Measurements from ENCODE around the gene TEKT4. TPM values are rescaled to one million over a fixed set of nuclear protein-coding genes. Genes with fewer than 3 reads are reported as not detected.
"Not testable (repeated sequence)": the region's sequence is repeated elsewhere in the genome, so short reads cannot be mapped to it uniquely, and the experiment has no call there.

TEKT4 gene
- not detected for total RNA-seq

- Mint-ChIP-seq H3K36me3 (ENCODE audit: low read depth) (no peaks in the 10 kb centered on the region), H3K4me3 (no peak within 1 kb of the TSS), H3K27ac (no peak within 1 kb of the TSS), H3K9me3 (ENCODE audit: insufficient read depth) (no peaks in the 10 kb centered on the region), H3K27me3 (ENCODE audit: low read depth) (peaks cover 7% of the 10 kb centered on the region), H3K4me1 (ENCODE audit: low read depth) (no peaks in the 10 kb centered on the region)
- ATAC-seq, result no peak
- ChIA-PET POLR2A (no interaction called here), CTCF (no interaction called here)
- no peak for DNase-seq
Measured at GRCh38 chr2:94871226-94872087, at the start of gene TEKT4. TEKT4 (plus strand) TSS chr2:94871430; CDS start chr2:94871580, 150 bp downstream.

- H3K9me3 Mint-ChIP-seq (ENCODE audit: insufficient read depth); H3K4me1 Mint-ChIP-seq (ENCODE audit: low read depth); CTCF ChIA-PET; DNase-seq; H3K27me3 Mint-ChIP-seq (ENCODE audit: low read depth); H3K36me3 Mint-ChIP-seq (ENCODE audit: low read depth); H3K4me3 Mint-ChIP-seq; POLR2A ChIA-PET; ATAC-seq; H3K27ac Mint-ChIP-seq: not testable (repeated sequence)
Measured at GRCh38 chr2:94839224-94839623, 32.0 kb upstream of the TEKT4 start.

GRCh38 chr2:94856856-94857255 lies 14.4 kb upstream of the TEKT4 start:
- H3K27ac Mint-ChIP-seq; H3K36me3 Mint-ChIP-seq (ENCODE audit: low read depth); H3K4me1 Mint-ChIP-seq (ENCODE audit: low read depth); H3K9me3 Mint-ChIP-seq (ENCODE audit: insufficient read depth); CTCF ChIA-PET; ATAC-seq; DNase-seq; POLR2A ChIA-PET: not testable (repeated sequence)
- H3K27me3 Mint-ChIP-seq (ENCODE audit: low read depth), result peaks cover 29% of the 10 kb centered on the region
- peak overlapping the region; percentile 57 for H3K4me3 Mint-ChIP-seq

GRCh38 chr2:94857367-94858162 lies 13.7 kb upstream of the TEKT4 start:
- Mint-ChIP-seq H3K27me3 (ENCODE audit: low read depth) (peaks cover 30% of the 10 kb centered on the region), H3K4me3 (peak overlapping the region; percentile 57)
- ATAC-seq; H3K36me3 Mint-ChIP-seq (ENCODE audit: low read depth); H3K27ac Mint-ChIP-seq; POLR2A ChIA-PET; H3K4me1 Mint-ChIP-seq (ENCODE audit: low read depth); H3K9me3 Mint-ChIP-seq (ENCODE audit: insufficient read depth); DNase-seq; CTCF ChIA-PET: not testable (repeated sequence)

GRCh38 chr2:94858163-94858888 lies 12.9 kb upstream of the TEKT4 start:
- H3K4me3 Mint-ChIP-seq; POLR2A ChIA-PET; H3K9me3 Mint-ChIP-seq (ENCODE audit: insufficient read depth); H3K36me3 Mint-ChIP-seq (ENCODE audit: low read depth); H3K4me1 Mint-ChIP-seq (ENCODE audit: low read depth); ATAC-seq; DNase-seq; H3K27ac Mint-ChIP-seq; CTCF ChIA-PET: not testable (repeated sequence)
- peaks cover 28% of the 10 kb centered on the region for H3K27me3 Mint-ChIP-seq (ENCODE audit: low read depth)

- Mint-ChIP-seq H3K4me1 (ENCODE audit: low read depth) (peaks cover 4% of the 10 kb centered on the region), H3K27ac (no peak overlapping the region), H3K4me3 (no peak overlapping the region), H3K9me3 (ENCODE audit: insufficient read depth) (no peaks in the 10 kb centered on the region), H3K36me3 (ENCODE audit: low read depth) (no peaks in the 10 kb centered on the region), H3K27me3 (ENCODE audit: low read depth) (peaks cover 33% of the 10 kb centered on the region)
- ATAC-seq, result no peak
- CTCF ChIA-PET, result no interaction called here
- DNase-seq, result no peak
- POLR2A ChIA-PET, result no interaction called here
Measured at GRCh38 chr2:94861308-94862152, 9.7 kb upstream of the TEKT4 start.

- DNase-seq; H3K36me3 Mint-ChIP-seq (ENCODE audit: low read depth); H3K27ac Mint-ChIP-seq; POLR2A ChIA-PET; CTCF ChIA-PET; H3K4me1 Mint-ChIP-seq (ENCODE audit: low read depth); ATAC-seq; H3K4me3 Mint-ChIP-seq; H3K9me3 Mint-ChIP-seq (ENCODE audit: insufficient read depth): not testable (repeated sequence)
- peaks cover 34% of the 10 kb centered on the region for H3K27me3 Mint-ChIP-seq (ENCODE audit: low read depth)
Measured at GRCh38 chr2:94862903-94863302, 8.3 kb upstream of the TEKT4 start.

- DNase-seq (no peak), ATAC-seq (no peak)
- no peaks in the 10 kb centered on the region for H3K4me1 Mint-ChIP-seq (ENCODE audit: low read depth)
- H3K27me3 Mint-ChIP-seq (ENCODE audit: low read depth), result peaks cover 9% of the 10 kb centered on the region
- POLR2A ChIA-PET, result no interaction called here
- H3K27ac Mint-ChIP-seq, result no peak overlapping the region
- CTCF ChIA-PET, result no interaction called here
- no peaks in the 10 kb centered on the region for H3K36me3 Mint-ChIP-seq (ENCODE audit: low read depth)
- no peaks in the 10 kb centered on the region for H3K9me3 Mint-ChIP-seq (ENCODE audit: insufficient read depth)
- no peak overlapping the region for H3K4me3 Mint-ChIP-seq
Measured at GRCh38 chr2:94869131-94869530, 2.1 kb upstream of the TEKT4 start.

- no peaks in the 10 kb centered on the region for H3K36me3 Mint-ChIP-seq (ENCODE audit: low read depth)
- H3K27me3 Mint-ChIP-seq (ENCODE audit: low read depth), result peaks cover 9% of the 10 kb centered on the region
- H3K4me1 Mint-ChIP-seq (ENCODE audit: low read depth), result no peaks in the 10 kb centered on the region
- ChIA-PET CTCF (no interaction called here), POLR2A (no interaction called here)
- no peak overlapping the region for H3K27ac Mint-ChIP-seq
- H3K9me3 Mint-ChIP-seq (ENCODE audit: insufficient read depth), result no peaks in the 10 kb centered on the region
- no peak for DNase-seq
- no peak for ATAC-seq
- H3K4me3 Mint-ChIP-seq, result no peak overlapping the region
Measured at GRCh38 chr2:94869552-94870439, 1.4 kb upstream of the TEKT4 start.

- no peak overlapping the region for H3K4me3 Mint-ChIP-seq
- H3K4me1 Mint-ChIP-seq (ENCODE audit: low read depth), result no peaks in the 10 kb centered on the region
- no peak for ATAC-seq
- no peaks in the 10 kb centered on the region for H3K36me3 Mint-ChIP-seq (ENCODE audit: low read depth)
- no peak overlapping the region for H3K27ac Mint-ChIP-seq
- DNase-seq, result peak; percentile 46
- no peaks in the 10 kb centered on the region for H3K9me3 Mint-ChIP-seq (ENCODE audit: insufficient read depth)
- H3K27me3 Mint-ChIP-seq (ENCODE audit: low read depth), result peaks cover 7% of the 10 kb centered on the region
- ChIA-PET POLR2A (no interaction called here), CTCF (no interaction called here)
Measured at GRCh38 chr2:94870440-94871225, 597 bp upstream of the TEKT4 start.
